HepG2 (cell line): ENCODE data around the gene FAM174C. TPM values are rescaled to one million over a fixed set of nuclear protein-coding genes. Genes with fewer than 3 reads are reported as not detected.

ENCODE experiments used
- BRCA1 ChIP-seq: sonication (generic); formaldehyde crosslinking; IDR thresholded peaks from 2 replicates; pipeline ENCODE4 v1.4.0; 2020; ENCODE audit warnings: missing genetic modification reagents
- DR1 ChIP-seq: sonication (generic); formaldehyde crosslinking; IDR thresholded peaks from 2 replicates; pipeline ENCODE4 v1.8.0; 2021; ENCODE audit warnings: mild to moderate bottlenecking, missing genetic modification reagents, inconsistent platforms
- FOXP4 ChIP-seq: sonication (generic); formaldehyde crosslinking; IDR thresholded peaks from 2 replicates; pipeline ENCODE4 v1.4.0; 2020; ENCODE audit warnings: missing genetic modification reagents
- JDP2 ChIP-seq: sonication (generic); formaldehyde crosslinking; IDR thresholded peaks from 2 replicates; pipeline ENCODE4 v1.8.1; 2022; ENCODE audit warnings: missing genetic modification reagents, borderline replicate concordance
- KDM5B ChIP-seq: sonication (generic); formaldehyde crosslinking; IDR thresholded peaks from 2 replicates; pipeline ENCODE4 v1.4.0; 2020; ENCODE audit warnings: missing genetic modification reagents, mild to moderate bottlenecking, borderline replicate concordance
- LCORL ChIP-seq, 2 experiments: fragments of 450-650 bp in 1 of 2; sonication (generic) in 1 of 2; formaldehyde crosslinking in 1 of 2; IDR thresholded peaks; 2 replicates each; pipeline versions ENCODE4 v1.5.0 to v1.6.1; 2017 to 2020; ENCODE audit warnings: antibody characterized with exemption in 1 of 2, missing genetic modification reagents in 1 of 2
- MAFF ChIP-seq: IDR thresholded peaks from 2 replicates; pipeline ENCODE4 v1.6.1; 2011; ENCODE audit warnings: low read depth, low read length, improper control_type of control experiment
- MED8 ChIP-seq: sonication (generic); formaldehyde crosslinking; IDR thresholded peaks from 2 replicates; pipeline ENCODE4 v1.8.1; 2023; ENCODE audit warnings: mild to moderate bottlenecking, missing genetic modification reagents; ENCODE audit not compliant: insufficient replicate concordance
- PHF5A ChIP-seq: IDR thresholded peaks from one replicate; pipeline ENCODE4 v1.6.1; 2018; ENCODE audit warnings: low read depth, missing genetic modification reagents; ENCODE audit not compliant: unreplicated experiment
- POLR2G ChIP-seq: fragments of 200-400 bp; formaldehyde crosslinking; IDR thresholded peaks from 2 replicates; pipeline ENCODE4 v1.6.1; 2018; ENCODE audit warnings: mild to moderate bottlenecking, low read depth, low read length, moderate library complexity
- PRDM4 ChIP-seq: sonication (generic); formaldehyde crosslinking; IDR thresholded peaks from 2 replicates; pipeline ENCODE4 v1.9.0; 2021; ENCODE audit warnings: missing genetic modification reagents, borderline replicate concordance
- RXRB ChIP-seq: IDR thresholded peaks from 2 replicates; pipeline ENCODE4 v1.6.1; 2016; ENCODE audit warnings: borderline replicate concordance, missing genetic modification reagents, missing compliant biosample characterization
- SP4 ChIP-seq: sonication (generic); formaldehyde crosslinking; IDR thresholded peaks from 2 replicates; pipeline ENCODE4 v1.8.1; 2023; ENCODE audit warnings: mild to moderate bottlenecking, missing genetic modification reagents
- TBL1XR1 ChIP-seq: fragments of 150-350 bp; IDR thresholded peaks from 2 replicates; pipeline ENCODE4 v1.6.1; 2014; ENCODE audit warnings: borderline replicate concordance, low read length; ENCODE audit not compliant: partially characterized antibody
- ZNF274 ChIP-seq: sonication (generic); formaldehyde crosslinking; IDR thresholded peaks from 2 replicates; pipeline ENCODE4 v1.5.1; 2020; ENCODE audit warnings: mild to moderate bottlenecking, missing genetic modification reagents
- ZNF337 ChIP-seq: sonication (generic); formaldehyde crosslinking; IDR thresholded peaks from 2 replicates; pipeline ENCODE4 v1.5.1; 2020; ENCODE audit warnings: missing genetic modification reagents, low read depth, mild to moderate bottlenecking, borderline replicate concordance
- ZNF780A ChIP-seq: sonication (generic); formaldehyde crosslinking; IDR thresholded peaks from 2 replicates; pipeline ENCODE4 v1.8.0; 2022; ENCODE audit warnings: mild to moderate bottlenecking, missing genetic modification reagents, moderate library complexity
- ZNF800 ChIP-seq: sonication (generic); formaldehyde crosslinking; IDR thresholded peaks from 2 replicates; pipeline ENCODE4 v1.4.0; 2020; ENCODE audit warnings: missing genetic modification reagents
- ZNF891 ChIP-seq: sonication (generic); formaldehyde crosslinking; IDR thresholded peaks from 2 replicates; pipeline ENCODE4 v1.5.0; 2020; ENCODE audit warnings: mild to moderate bottlenecking, missing genetic modification reagents
- polyA plus RNA-seq, 8 experiments: library from polyadenylated mRNA; depleted of rRNA in 3 of 8; stranded (reverse) in 7 of 8; unstranded in 1 of 8; fragments of >200 nt; fragmentation: Illumina TruSeq in 4 of 8; extraction: Trizol in 4 of 8; gene quantifications; 2 replicates each; pipeline versions ENCODE4 v1.2.1 to v1.2.3, GENCODE V29; 2011 to 2016; ENCODE audit warnings: low read depth in 4 of 8, missing spikeins in 1 of 8, mixed read lengths in 1 of 8; ENCODE audit not compliant: insufficient read depth in 1 of 8
- total RNA-seq, 5 experiments: library from RNA; depleted of rRNA; stranded (reverse); fragments of >200 nt; fragmentation: Illumina TruSeq; extraction: Trizol; gene quantifications; 2 replicates each; pipeline ENCODE4 v1.2.3, GENCODE V29; 2016; ENCODE audit warnings: low read depth in 1 of 5
- TF ChIP-seq, protein P1 (sequence below): sonication (generic); formaldehyde crosslinking; IDR thresholded peaks from 2 replicates; pipeline ENCODE4 v1.4.0; 2020; ENCODE audit warnings: missing genetic modification reagents, mild to moderate bottlenecking, borderline replicate concordance
- TF ChIP-seq, protein P2 (sequence below): sonication (generic); formaldehyde crosslinking; IDR thresholded peaks from 2 replicates; pipeline ENCODE4 v1.4.0; 2020; ENCODE audit warnings: missing genetic modification reagents

The FAM174C gene
- total and polyA plus RNA-seq, 2 of the 13 experiments (the other 11 are each of a cell fraction or from before 2014, with no cell fraction given) = 19.5 to 31.3 TPM

DNA sequence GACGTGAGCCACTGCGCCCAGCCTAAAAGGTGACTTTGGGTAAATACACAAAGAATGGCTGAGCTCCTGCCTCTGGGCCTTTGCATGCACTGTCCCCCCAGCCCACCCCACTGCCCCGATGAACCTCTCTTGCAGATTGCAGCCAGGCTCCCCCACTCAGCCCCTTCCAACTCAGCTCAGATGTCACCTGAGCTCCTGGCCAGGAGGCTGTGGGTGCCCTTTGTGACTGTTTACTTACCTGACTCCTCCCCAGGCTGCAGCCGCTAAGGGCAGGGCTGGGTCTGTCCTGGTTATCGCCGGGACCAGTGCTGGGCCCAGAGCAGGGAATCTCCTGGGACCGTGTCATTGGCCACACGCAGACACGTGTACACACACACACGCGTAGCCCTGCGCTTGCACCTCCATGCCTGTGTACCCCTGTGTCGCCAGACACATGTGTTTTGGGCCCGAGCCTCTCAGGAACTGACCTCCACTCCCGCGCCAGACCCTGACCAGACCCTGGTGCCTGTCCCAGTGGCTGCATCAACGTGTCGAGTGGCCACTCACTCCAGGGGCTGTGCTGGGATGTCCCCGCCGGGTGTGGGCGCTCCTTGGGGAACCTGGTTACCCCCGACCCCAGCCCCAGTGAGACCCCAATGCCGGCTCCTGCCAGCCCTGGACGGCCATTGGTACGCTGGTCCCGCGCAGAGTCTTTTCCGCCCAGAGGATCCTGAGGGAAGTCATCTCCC, 29.0 kb downstream of the FAM174C start (continued):
- TF ChIP-seq ZNF891 (CRISPR knock-in tag) (peak; percentile 70), DR1 (CRISPR knock-in tag) (no peak), ZNF274 (CRISPR knock-in tag) (no peak), PHF5A (CRISPR knock-in tag) (no peak), ZNF780A (CRISPR knock-in tag) (no peak), MAFF (no peak), PRDM4 (CRISPR knock-in tag) (no peak), MED8 (CRISPR knock-in tag) (no peak), ZNF800 (CRISPR knock-in tag) (no peak), LCORL (IDR thresholded peaks at IDR 0.05) (no peak), LCORL (CRISPR knock-in tag; IDR thresholded peaks at IDR 0.05) (peak; percentile 68), BRCA1 (CRISPR knock-in tag) (no peak), SP4 (CRISPR knock-in tag) (no peak), POLR2G (peak; percentile 43; the same call in 1 of the 2 replicates), JDP2 (CRISPR knock-in tag) (no peak), FOXP4 (peak; percentile 49; the same call in 1 of the 2 replicates), TBL1XR1 (no peak), ZNF337 (CRISPR knock-in tag) (no peak), RXRB (peak; percentile 56; the same call in 1 of the 2 replicates), KDM5B (CRISPR knock-in tag) (peak; percentile 21; the same call in 1 of the 2 replicates)
- TF ChIP-seq, protein P1, sequence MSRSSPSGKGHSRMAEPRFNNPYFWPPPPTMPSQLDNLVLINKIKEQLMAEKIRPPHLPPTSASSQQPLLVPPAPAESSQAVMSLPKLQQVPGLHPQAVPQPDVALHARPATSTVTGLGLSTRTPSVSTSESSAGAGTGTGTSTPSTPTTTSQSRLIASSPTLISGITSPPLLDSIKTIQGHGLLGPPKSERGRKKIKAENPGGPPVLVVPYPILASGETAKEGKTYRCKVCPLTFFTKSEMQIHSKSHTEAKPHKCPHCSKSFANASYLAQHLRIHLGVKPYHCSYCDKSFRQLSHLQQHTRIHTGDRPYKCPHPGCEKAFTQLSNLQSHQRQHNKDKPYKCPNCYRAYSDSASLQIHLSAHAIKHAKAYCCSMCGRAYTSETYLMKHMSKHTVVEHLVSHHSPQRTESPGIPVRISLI = no peak
- TF ChIP-seq, protein P2, sequence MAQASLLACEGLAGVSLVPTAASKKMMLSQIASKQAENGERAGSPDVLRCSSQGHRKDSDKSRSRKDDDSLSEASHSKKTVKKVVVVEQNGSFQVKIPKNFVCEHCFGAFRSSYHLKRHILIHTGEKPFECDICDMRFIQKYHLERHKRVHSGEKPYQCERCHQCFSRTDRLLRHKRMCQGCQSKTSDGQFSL (CRISPR knock-in tag) = peak; percentile 80
